ENCODE results near the gene GTF3C1. TPM values are rescaled to one million over a fixed set of nuclear protein-coding genes. Genes with fewer than 3 reads are reported as not detected.

The GTF3C1 gene
- total and polyA plus RNA-seq, 4 donors, result 15.3 to 28.0 (median 22.2) TPM

- Histone ChIP-seq H3K9me3 (ENCODE audit: control insufficient read depth in 4 of 4, low read length in 3 of 4) (no peaks in the 10 kb centered on the region), H3K27ac (ENCODE audit: low read depth in 1 of 2, low read length in 2 of 2) (no peak overlapping the region), H3K27me3 (ENCODE audit: control insufficient read depth in 4 of 4, insufficient read depth in 4 of 4, low read length in 3 of 4) (no peaks in the 10 kb centered on the region), H3K36me3 (ENCODE audit: control insufficient read depth in 4 of 4, insufficient read depth in 3 of 4, low read depth in 1 of 4, low read length in 3 of 4) (peaks cover 1 to 62% (median 37%) of the 10 kb centered on the region in 4 donors), H3K4me3 (ENCODE audit: low read depth in 1 of 3, low read length in 3 of 3) (no peak overlapping the region), H3K9ac (ENCODE audit: low read depth in 1 of 2, low read length in 2 of 2) (no peak overlapping the region), H3K4me1 (ENCODE audit: control insufficient read depth in 4 of 4, insufficient read depth in 4 of 4, low read length in 3 of 4) (peaks cover 0 to 2% (median 0%) of the 10 kb centered on the region in 4 donors)
- DNase-seq (ENCODE audit: low spot score), result no peak
- WGBS, result 88% methylated on average over 6 of the region's 6 CpGs
- TF ChIP-seq EGR1 (IDR thresholded peaks at IDR 0.05; ENCODE audit: low read depth in 2 of 2), result no peak
- no peak for TF ChIP-seq REST (IDR thresholded peaks at IDR 0.05)
- no peak for TF ChIP-seq NR2F2 (IDR thresholded peaks at IDR 0.05)
- TF ChIP-seq MAX (IDR thresholded peaks at IDR 0.05), result no peak
- no peak for TF ChIP-seq RXRA (IDR thresholded peaks at IDR 0.05)
Measured at GRCh38 chr16:27522173-27522707, 27.5 kb downstream of the GTF3C1 start.

- H3K27ac ChIP-seq (ENCODE audit: low read depth in 1 of 2, low read length in 2 of 2), result no peak overlapping the region
- H3K9ac ChIP-seq (ENCODE audit: low read depth in 1 of 2, low read length in 2 of 2), result no peak overlapping the region
- DNase-seq (ENCODE audit: low spot score), result no peak
- 83% methylated on average over 16 of the region's 16 CpGs for WGBS
- no peaks in the 10 kb centered on the region for H3K27me3 ChIP-seq (ENCODE audit: control insufficient read depth in 4 of 4, insufficient read depth in 4 of 4, low read length in 3 of 4)
- no peak for TF ChIP-seq FOXA2 (IDR thresholded peaks at IDR 0.05)
- TF ChIP-seq MAX (IDR thresholded peaks at IDR 0.05), result no peak
- TF ChIP-seq CTCF (IDR thresholded peaks at IDR 0.05; ENCODE audit: low read depth, low read length, missing input control), result no peak
- TF ChIP-seq SP1 (IDR thresholded peaks at IDR 0.05), result peak; percentile 31
- peaks cover 0 to 2% (median 0%) of the 10 kb centered on the region in 4 donors for H3K4me1 ChIP-seq (ENCODE audit: control insufficient read depth in 4 of 4, insufficient read depth in 4 of 4, low read length in 3 of 4)
- H3K9me3 ChIP-seq (ENCODE audit: control insufficient read depth in 4 of 4, low read length in 3 of 4), result no peaks in the 10 kb centered on the region
- peaks cover 1 to 54% (median 31%) of the 10 kb centered on the region in 4 donors for H3K36me3 ChIP-seq (ENCODE audit: control insufficient read depth in 4 of 4, insufficient read depth in 3 of 4, low read depth in 1 of 4, low read length in 3 of 4)
- H3K4me3 ChIP-seq (ENCODE audit: low read depth in 1 of 3, low read length in 3 of 3), result no peak overlapping the region
Measured at GRCh38 chr16:27520982-27521673, 28.6 kb downstream of the GTF3C1 start.

GRCh38 chr16:27518226-27518625, 31.5 kb downstream of the GTF3C1 start:
- H3K27me3 ChIP-seq (ENCODE audit: control insufficient read depth in 4 of 4, insufficient read depth in 4 of 4, low read length in 3 of 4), result no peaks in the 10 kb centered on the region
- H3K4me1 ChIP-seq (ENCODE audit: control insufficient read depth in 4 of 4, insufficient read depth in 4 of 4, low read length in 3 of 4), result peaks cover 0 to 2% (median 0%) of the 10 kb centered on the region in 4 donors
- no peak for TF ChIP-seq EGR1 (IDR thresholded peaks at IDR 0.05; ENCODE audit: low read depth in 2 of 2)
- TF ChIP-seq TAF1 (conservative IDR thresholded peaks at IDR 0.05), result no peak
- TF ChIP-seq NR2F2 (IDR thresholded peaks at IDR 0.05), result no peak
- TF ChIP-seq ATF3 (IDR thresholded peaks at IDR 0.05), result no peak
- TF ChIP-seq REST (IDR thresholded peaks at IDR 0.05), result no peak
- TF ChIP-seq MAX (IDR thresholded peaks at IDR 0.05), result no peak
- no peak for TF ChIP-seq GABPA (IDR thresholded peaks at IDR 0.05 in 1 of 2, conservative IDR thresholded peaks at IDR 0.05 in 1 of 2)
- TF ChIP-seq JUND (IDR thresholded peaks at IDR 0.05), result no peak
- peaks cover 0 to 39% (median 16%) of the 10 kb centered on the region in 4 donors for H3K36me3 ChIP-seq (ENCODE audit: control insufficient read depth in 4 of 4, insufficient read depth in 3 of 4, low read depth in 1 of 4, low read length in 3 of 4)
- no peak overlapping the region for H3K27ac ChIP-seq (ENCODE audit: low read depth in 1 of 2, low read length in 2 of 2)
- WGBS, result 98% methylated on average over 4 of the region's 4 CpGs
- H3K9ac ChIP-seq (ENCODE audit: low read depth in 1 of 2, low read length in 2 of 2), result no peak overlapping the region
- no peaks in the 10 kb centered on the region for H3K9me3 ChIP-seq (ENCODE audit: control insufficient read depth in 4 of 4, low read length in 3 of 4)
- H3K4me3 ChIP-seq (ENCODE audit: low read depth in 1 of 3, low read length in 3 of 3), result no peak overlapping the region
- DNase-seq (ENCODE audit: low spot score), result no peak

Measured in liver (tissue), 9 donors.